T-helper 1 cell treated with Interleukin-12 subunit alpha and Interleukin-12 subunit beta and Interleukin-4 antibody, amounts not matched to agents 30 μg/mL and 1 μg/mL, for 36 hours (primary cell): Measurements from ENCODE around the gene REPS1.
"Not testable (repeated sequence)": the region's sequence is repeated elsewhere in the genome, so short reads cannot be mapped to it uniquely, and the experiment has no call there.

Experiments used
- H3K27ac Mint-ChIP-seq: one replicate; pipeline ENCODE4 v1.8.0; 2021; ENCODE audit warnings: mild to moderate bottlenecking, mixed read lengths
- H3K27me3 Mint-ChIP-seq: one replicate; pipeline ENCODE4 v1.8.0; 2021; ENCODE audit warnings: low read depth, mixed read lengths
- H3K36me3 Mint-ChIP-seq: one replicate; pipeline ENCODE4 v1.8.0; 2021; ENCODE audit warnings: low read depth, mixed read lengths
- H3K4me1 Mint-ChIP-seq: one replicate; pipeline ENCODE4 v1.8.0; 2021; ENCODE audit warnings: low read depth, mixed read lengths
- H3K4me3 Mint-ChIP-seq: one replicate; pipeline ENCODE4 v1.8.0; 2021; ENCODE audit warnings: mild to moderate bottlenecking, moderate library complexity, mixed read lengths
- H3K9me3 Mint-ChIP-seq: one replicate; pipeline ENCODE4 v1.8.0; 2021; ENCODE audit warnings: mixed read lengths

The REPS1 gene

DNA sequence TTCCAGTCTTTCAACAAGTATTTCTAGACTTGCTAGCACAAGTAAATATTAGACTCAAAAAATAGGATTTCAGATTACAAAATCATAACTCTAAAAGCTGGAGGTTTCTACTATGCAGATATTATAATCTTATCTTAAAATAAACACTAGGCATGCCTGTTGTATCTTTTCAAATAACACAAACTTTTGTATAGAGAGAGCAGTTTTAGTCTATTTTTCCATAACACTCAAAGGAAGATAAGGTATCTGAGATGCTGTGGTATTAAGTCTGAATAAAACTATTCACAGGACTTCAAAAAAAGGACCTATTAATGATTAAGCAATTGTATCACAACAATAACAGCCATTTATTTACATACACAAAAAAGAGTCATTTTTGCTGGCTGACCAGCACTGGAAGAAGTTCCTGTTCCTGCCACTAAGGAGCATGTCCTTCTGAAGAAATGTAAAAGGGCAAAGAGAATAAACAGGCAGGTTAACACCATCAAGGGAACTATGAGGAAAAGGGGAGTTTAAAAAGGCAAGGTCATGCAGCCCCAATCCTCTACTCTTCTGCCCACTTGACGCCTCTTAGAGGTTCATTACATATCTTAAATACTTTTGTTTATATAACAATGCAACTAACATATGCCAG lies 39.4 kb downstream of the REPS1 start:
- no peak overlapping the region for H3K4me3 Mint-ChIP-seq
- H3K4me1 Mint-ChIP-seq = peaks cover 47% of the 10 kb centered on the region
- peaks cover under 1% of the 10 kb centered on the region for H3K9me3 Mint-ChIP-seq
- no peak overlapping the region for H3K27ac Mint-ChIP-seq
- no peaks in the 10 kb centered on the region for H3K27me3 Mint-ChIP-seq
- peaks cover 21% of the 10 kb centered on the region for H3K36me3 Mint-ChIP-seq

DNA sequence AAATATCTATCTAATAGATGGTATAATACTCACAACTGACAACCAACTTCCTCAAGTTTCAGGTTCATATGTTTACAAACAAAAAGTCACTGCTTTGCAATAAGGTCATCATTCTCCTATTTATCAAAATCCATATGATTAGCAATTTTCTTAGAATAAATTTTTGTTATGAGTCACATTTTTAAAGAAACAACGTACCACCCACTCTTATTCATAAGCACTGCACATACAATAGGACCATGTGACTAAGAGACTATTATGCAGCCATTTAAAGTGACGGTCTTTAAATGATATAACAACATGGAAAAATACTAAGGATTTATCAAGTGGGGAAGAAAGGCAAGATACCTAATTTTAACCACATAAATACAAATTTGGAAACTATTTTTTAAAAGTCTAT lies 40.0 kb downstream of the REPS1 start:
- Mint-ChIP-seq H3K27me3 (no peaks in the 10 kb centered on the region), H3K4me1 (peaks cover 44% of the 10 kb centered on the region), H3K4me3 (no peak overlapping the region), H3K9me3 (no peaks in the 10 kb centered on the region), H3K27ac (peak overlapping the region; percentile 35), H3K36me3 (peaks cover 21% of the 10 kb centered on the region)

DNA sequence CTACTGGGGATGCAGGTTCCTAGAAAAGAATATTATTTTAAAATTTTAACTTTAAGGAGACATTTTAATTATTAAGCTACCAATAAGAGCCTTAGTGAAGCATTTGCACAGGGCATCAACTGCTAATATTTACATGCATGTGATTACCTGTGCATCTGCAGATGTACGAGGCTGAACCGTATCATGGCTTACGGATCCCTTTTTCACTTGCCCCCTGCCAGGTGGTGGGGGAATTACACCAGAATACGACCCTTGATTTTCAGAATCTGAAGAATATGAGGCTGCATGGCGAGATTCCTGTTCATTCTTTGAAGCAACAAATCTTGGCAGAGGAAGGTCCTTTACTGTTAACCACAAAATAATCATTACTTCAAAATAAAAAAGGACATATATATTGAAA lies 42.7 kb downstream of the REPS1 start:
- Mint-ChIP-seq H3K9me3 (no peaks in the 10 kb centered on the region), H3K4me1 (peaks cover 43% of the 10 kb centered on the region), H3K36me3 (peaks cover 28% of the 10 kb centered on the region), H3K27me3 (no peaks in the 10 kb centered on the region), H3K27ac (peak overlapping the region; percentile 36), H3K4me3 (no peak overlapping the region)

DNA sequence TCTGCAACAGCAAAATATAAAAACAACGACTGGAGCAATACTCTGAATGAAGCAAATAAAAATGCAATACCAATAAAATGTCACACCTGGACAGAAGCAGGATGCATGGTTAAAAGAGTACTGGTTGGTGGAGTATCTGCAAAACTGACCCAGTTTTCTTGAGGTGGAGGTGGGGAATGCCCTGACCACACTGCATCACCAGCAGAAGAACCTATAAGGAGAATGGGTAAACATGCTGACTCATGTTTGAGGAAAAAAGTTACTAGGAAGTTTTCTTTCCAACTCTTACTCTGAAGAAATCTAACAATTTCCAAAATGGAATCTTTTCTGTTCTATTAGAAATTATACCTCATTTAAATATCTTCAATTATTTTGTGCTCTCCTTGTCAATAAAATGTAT lies 43.6 kb downstream of the REPS1 start:
- Mint-ChIP-seq H3K27me3 (no peaks in the 10 kb centered on the region), H3K4me3 (no peak overlapping the region), H3K9me3 (no peaks in the 10 kb centered on the region), H3K36me3 (peaks cover 28% of the 10 kb centered on the region), H3K27ac (peak overlapping the region; percentile 31), H3K4me1 (peaks cover 43% of the 10 kb centered on the region)

DNA sequence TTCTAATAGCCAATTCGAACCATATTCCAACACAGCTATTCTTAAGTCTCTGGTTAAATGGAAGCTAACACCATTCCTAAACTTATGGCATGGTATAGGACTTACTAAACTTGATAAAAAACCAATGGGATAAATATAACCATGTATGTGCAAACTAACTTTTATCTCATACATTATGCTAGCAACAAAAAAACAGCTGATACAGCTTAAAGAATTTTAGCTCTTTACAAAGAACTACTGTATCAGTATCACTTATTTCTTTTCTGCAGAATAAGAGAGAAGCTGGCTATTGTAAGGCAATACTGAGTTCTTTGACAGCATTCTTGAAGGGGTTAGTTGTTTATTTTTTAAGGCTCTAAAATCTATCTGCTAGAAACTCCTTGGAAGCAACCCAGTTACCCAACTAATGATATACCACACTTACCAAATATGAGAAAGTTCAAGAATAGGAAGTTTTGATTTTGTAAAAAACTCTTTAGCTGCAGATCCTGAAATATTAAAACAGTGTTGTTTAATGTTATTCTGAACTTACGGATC lies 44.9 kb downstream of the REPS1 start:
- Mint-ChIP-seq H3K27ac (no peak overlapping the region), H3K4me3 (no peak overlapping the region), H3K4me1 (peaks cover 37% of the 10 kb centered on the region), H3K27me3 (no peaks in the 10 kb centered on the region), H3K9me3 (no peaks in the 10 kb centered on the region), H3K36me3 (peaks cover 32% of the 10 kb centered on the region)

DNA sequence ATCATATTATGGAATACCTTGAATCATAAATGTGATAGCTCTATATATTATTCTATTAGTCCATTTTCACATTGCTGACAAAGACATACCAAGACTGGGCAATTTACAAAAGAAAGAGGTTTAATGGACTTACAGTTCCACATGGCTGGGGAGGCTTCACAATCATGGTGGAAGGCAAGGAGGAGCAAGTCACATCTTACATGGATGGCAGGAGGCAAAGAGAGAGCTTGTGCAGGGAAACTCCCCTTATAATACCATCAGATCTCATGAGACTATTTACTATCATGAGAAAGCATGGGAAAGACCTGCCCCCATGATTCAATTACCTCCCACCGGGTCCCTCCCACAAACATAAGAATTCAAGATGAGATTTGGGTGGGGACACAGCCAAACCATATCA lies 51.2 kb downstream of the REPS1 start:
- H3K4me1 Mint-ChIP-seq, H3K27me3 Mint-ChIP-seq, H3K27ac Mint-ChIP-seq, H3K4me3 Mint-ChIP-seq: not testable (repeated sequence)
- Mint-ChIP-seq H3K9me3 (peaks cover 11% of the 10 kb centered on the region), H3K36me3 (peaks cover 35% of the 10 kb centered on the region)

DNA sequence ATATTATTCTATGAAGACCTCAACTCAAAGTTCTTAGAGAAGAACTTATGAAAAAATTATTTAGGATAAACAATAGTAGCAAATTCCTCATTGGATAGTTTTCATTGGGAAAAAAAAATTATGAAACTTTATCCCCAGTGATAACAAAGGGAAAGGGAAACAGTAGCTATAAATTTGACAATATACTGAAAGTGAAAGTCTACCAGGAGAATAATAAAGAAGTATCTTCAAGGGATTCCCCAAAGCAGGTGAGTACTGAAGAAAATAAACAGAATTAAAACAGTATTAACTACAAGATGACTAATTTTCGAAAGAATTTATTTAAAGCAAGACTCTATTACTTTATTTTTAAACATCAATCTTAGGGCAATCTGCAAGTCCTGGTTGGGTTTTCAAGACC lies 56.4 kb downstream of the REPS1 start:
- H3K27me3 Mint-ChIP-seq = no peaks in the 10 kb centered on the region
- H3K36me3 Mint-ChIP-seq = peaks cover 15% of the 10 kb centered on the region
- peaks cover 14% of the 10 kb centered on the region for H3K4me1 Mint-ChIP-seq
- H3K9me3 Mint-ChIP-seq = peaks cover under 1% of the 10 kb centered on the region
- H3K4me3 Mint-ChIP-seq = no peak overlapping the region
- no peak overlapping the region for H3K27ac Mint-ChIP-seq

DNA sequence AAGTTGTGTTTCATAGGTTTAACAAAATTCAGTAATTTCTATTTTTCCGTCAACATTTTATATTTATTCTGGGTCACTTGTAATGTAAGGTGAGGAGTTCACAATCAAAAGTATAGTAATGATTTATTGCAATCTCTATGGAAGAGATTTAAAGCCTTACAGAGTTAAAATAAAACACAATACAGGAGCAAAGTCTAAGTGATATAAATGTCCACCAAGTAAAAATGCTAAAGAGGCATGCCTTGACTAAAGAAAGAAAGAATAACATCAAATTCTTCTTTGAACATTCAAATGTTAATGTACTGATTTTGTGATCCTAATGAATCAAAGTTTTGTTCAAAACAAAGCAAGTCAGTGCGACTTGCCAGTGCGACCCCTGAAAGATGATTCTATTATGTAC lies 61.5 kb downstream of the REPS1 start:
- Mint-ChIP-seq H3K4me3 (no peak overlapping the region), H3K4me1 (peaks cover 6% of the 10 kb centered on the region), H3K27me3 (no peaks in the 10 kb centered on the region), H3K9me3 (no peaks in the 10 kb centered on the region), H3K36me3 (peaks cover 7% of the 10 kb centered on the region), H3K27ac (no peak overlapping the region)

DNA sequence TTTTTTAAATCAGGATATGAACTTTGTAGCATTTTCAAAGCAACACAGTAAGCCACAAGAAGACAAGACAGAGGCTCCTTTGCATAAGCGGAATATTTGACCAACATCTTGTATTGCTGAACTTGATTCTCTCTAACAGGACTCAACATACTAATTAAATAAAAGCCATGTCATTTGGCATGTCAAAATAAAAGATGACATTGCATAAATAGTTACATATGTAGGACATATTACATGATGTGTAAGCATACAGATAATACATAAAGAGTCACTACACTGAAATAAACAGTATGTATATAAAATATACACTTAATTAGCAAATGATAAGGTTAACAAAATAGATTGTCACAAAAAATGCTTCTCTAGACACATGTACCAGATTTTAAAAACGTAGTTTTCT lies 62.2 kb downstream of the REPS1 start:
- H3K4me1 Mint-ChIP-seq = peaks cover 2% of the 10 kb centered on the region
- H3K9me3 Mint-ChIP-seq = no peaks in the 10 kb centered on the region
- peaks cover 6% of the 10 kb centered on the region for H3K36me3 Mint-ChIP-seq
- no peak overlapping the region for H3K4me3 Mint-ChIP-seq
- H3K27ac Mint-ChIP-seq = no peak overlapping the region
- no peaks in the 10 kb centered on the region for H3K27me3 Mint-ChIP-seq

DNA sequence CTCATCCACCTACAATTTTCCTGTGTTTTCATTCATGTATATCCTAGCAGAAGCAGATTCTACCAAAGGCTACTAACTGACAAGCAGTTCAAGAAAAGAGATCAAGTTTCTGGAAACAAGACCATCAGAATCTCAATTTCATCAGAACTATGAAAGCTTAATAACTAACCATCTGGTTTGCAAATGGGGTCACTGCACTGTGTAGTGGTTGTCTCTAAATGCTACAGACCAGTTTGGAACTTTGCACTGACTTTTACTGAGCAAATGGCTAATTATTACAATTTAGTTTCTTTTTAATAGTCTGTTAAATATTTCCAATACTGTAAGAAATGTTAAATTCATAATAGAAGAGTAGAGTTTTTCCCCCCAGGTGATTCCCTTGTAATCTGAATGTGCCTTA lies 64.5 kb downstream of the REPS1 start:
- H3K27me3 Mint-ChIP-seq = no peaks in the 10 kb centered on the region
- H3K36me3 Mint-ChIP-seq = peaks cover 10% of the 10 kb centered on the region
- no peak overlapping the region for H3K4me3 Mint-ChIP-seq
- no peaks in the 10 kb centered on the region for H3K4me1 Mint-ChIP-seq
- H3K9me3 Mint-ChIP-seq = no peaks in the 10 kb centered on the region
- H3K27ac Mint-ChIP-seq = no peak overlapping the region

DNA sequence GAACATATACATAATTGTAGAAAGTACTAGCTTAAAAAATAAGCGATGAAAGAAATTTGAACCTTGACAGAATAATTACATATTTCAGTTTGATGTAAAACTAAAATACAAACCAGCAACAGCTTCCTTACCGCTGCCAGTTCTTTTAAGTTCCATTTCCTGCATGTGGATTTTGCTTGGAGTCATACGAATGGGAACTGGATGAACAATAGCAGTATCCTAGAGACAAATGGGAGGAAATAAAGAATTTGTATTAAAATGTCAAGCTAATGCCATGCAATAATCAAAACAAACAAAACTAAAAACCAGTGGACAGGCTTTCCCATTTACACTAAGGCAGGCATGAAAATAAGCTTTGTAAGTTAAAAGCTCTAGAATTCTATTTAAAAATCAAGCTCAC lies 67.1 kb downstream of the REPS1 start:
- H3K4me1 Mint-ChIP-seq = no peaks in the 10 kb centered on the region
- no peak overlapping the region for H3K27ac Mint-ChIP-seq
- no peak overlapping the region for H3K4me3 Mint-ChIP-seq
- peaks cover 10% of the 10 kb centered on the region for H3K36me3 Mint-ChIP-seq
- no peaks in the 10 kb centered on the region for H3K27me3 Mint-ChIP-seq
- no peaks in the 10 kb centered on the region for H3K9me3 Mint-ChIP-seq

DNA sequence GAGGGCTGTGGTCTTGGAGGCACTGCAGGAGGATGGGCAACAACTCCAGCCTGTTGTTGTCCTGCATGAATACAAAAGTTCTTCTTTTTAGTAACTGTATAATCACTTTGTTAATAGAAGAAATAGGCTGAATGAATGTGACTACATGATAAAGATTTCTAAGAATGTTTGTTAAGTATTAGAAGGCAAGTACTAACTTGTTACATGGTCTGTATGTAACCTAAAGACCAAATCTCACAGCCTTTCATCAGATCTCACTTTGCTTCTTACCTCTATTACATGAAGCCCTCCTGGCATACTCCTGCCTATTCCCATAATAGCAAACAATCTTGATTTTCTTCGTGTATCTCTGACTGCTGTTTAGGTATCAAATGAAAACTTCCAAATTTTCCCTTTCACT lies 73.4 kb downstream of the REPS1 start:
- no peaks in the 10 kb centered on the region for H3K4me1 Mint-ChIP-seq
- no peaks in the 10 kb centered on the region for H3K27me3 Mint-ChIP-seq
- H3K27ac Mint-ChIP-seq = no peak overlapping the region
- peaks cover 33% of the 10 kb centered on the region for H3K36me3 Mint-ChIP-seq
- no peaks in the 10 kb centered on the region for H3K9me3 Mint-ChIP-seq
- H3K4me3 Mint-ChIP-seq = no peak overlapping the region

DNA sequence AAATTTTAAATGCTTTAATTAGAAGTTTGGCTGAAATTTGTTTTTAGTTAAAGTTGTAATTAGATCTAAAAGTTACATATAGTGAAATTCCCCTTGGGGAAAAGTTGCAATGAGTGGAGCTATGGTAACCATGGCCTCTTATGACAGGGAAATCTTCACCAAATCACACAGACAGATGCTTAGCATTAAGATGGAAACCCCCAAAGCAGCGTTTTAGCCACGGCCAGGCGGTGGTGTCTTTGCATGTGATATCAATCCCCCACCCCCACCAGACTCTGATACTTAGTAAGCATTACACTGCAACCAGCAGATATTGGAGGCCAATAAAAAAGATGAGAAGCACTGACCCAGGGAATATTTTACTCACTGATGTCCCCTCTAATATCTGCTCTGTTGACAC lies 75.7 kb downstream of the REPS1 start:
- Mint-ChIP-seq H3K4me1 (no peaks in the 10 kb centered on the region), H3K9me3 (no peaks in the 10 kb centered on the region), H3K27me3 (no peaks in the 10 kb centered on the region), H3K36me3 (peaks cover 40% of the 10 kb centered on the region), H3K4me3 (no peak overlapping the region), H3K27ac (no peak overlapping the region)

DNA sequence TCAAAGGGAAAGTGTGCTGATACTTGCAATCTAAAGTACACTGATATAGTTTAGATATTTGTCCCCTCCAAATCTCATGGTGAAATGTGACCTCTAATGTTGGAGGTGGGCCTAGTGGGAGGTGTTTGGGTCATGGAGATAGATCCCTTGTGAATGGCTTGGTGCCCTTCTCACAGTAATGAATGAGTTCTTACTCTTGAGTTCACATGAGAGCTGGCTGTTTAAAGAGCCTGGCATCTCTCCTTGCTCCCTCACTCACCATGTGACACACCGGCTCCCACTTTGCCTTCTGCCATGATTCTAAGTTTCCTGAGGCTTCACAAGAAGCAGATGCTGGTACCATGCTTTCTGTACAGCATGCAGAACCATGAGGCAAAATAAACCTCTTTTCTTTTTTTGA lies 78.1 kb downstream of the REPS1 start:
- no peak overlapping the region for H3K27ac Mint-ChIP-seq
- no peak overlapping the region for H3K4me3 Mint-ChIP-seq
- H3K4me1 Mint-ChIP-seq = no peaks in the 10 kb centered on the region
- H3K9me3 Mint-ChIP-seq = no peaks in the 10 kb centered on the region
- H3K36me3 Mint-ChIP-seq = peaks cover 48% of the 10 kb centered on the region
- H3K27me3 Mint-ChIP-seq = no peaks in the 10 kb centered on the region

DNA sequence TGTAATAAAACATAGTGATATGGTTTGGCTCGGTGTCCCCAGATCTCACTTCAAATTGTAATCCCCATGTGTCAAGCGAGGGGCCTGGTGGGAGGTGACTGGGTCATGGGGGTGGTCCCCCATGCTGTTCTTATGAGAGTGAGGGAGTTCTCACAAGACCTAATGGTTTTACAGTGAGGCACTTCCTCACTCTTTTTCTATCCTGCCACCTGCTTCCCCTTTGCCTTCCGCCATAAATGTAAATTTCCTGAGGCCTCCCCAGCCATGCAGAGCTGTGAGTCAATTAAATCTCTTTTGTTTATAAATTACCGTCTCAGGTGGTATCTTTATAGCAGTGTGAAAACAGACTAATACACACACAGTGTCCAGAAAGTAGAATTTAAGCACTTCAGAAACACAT lies 78.5 kb downstream of the REPS1 start:
- no peaks in the 10 kb centered on the region for H3K27me3 Mint-ChIP-seq
- H3K27ac Mint-ChIP-seq = no peak overlapping the region
- no peaks in the 10 kb centered on the region for H3K4me1 Mint-ChIP-seq
- no peaks in the 10 kb centered on the region for H3K9me3 Mint-ChIP-seq
- H3K4me3 Mint-ChIP-seq = no peak overlapping the region
- peaks cover 44% of the 10 kb centered on the region for H3K36me3 Mint-ChIP-seq

DNA sequence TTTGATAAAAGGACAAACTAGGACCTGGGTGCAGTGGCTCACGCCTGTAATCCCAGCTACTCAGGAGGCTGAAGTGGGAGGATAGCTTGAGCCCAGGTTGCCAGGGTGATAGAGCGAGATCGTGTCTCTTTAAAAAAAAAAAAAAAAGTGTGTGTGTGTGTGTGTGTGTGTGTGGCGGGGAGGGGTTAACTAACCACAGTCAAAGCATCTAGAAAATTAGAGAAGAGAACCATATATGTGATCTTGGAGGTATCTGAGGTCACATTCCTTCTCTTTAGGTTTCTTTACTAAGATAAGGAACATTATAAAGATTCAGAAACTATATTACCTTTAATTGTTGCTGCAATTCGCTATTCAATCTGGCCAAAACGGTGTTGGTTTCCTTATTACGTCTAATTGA lies 80.9 kb downstream of the REPS1 start:
- H3K9me3 Mint-ChIP-seq = no peaks in the 10 kb centered on the region
- no peak overlapping the region for H3K27ac Mint-ChIP-seq
- H3K36me3 Mint-ChIP-seq = peaks cover 37% of the 10 kb centered on the region
- no peak overlapping the region for H3K4me3 Mint-ChIP-seq
- H3K27me3 Mint-ChIP-seq = no peaks in the 10 kb centered on the region
- H3K4me1 Mint-ChIP-seq = no peaks in the 10 kb centered on the region
